ENCODE data around the gene MACROD1. TPM values are rescaled to one million over a fixed set of nuclear protein-coding genes. Genes with fewer than 3 reads are reported as not detected.
A peak's percentile ranks its signal among the peaks of the same experiment; 100 is the strongest.

Gene MACROD1
- total RNA-seq, 4 donors from 2014 or later = 29.2 to 64.6 (median 46.2) TPM

GRCh38 chr11:64040684-64041322 lies 125.1 kb downstream of the MACROD1 start:
- Histone ChIP-seq H3K36me3 (no peaks in the 10 kb centered on the region), H3K4me3 (no peak overlapping the region), H3K9me3 (no peaks in the 10 kb centered on the region), H3K27ac (no peak overlapping the region), H3K4me1 (peaks cover 12% of the 10 kb centered on the region), H3K27me3 (peaks cover 16% of the 10 kb centered on the region)
- DNase-seq (ENCODE audit: low spot score in 2 of 2) = no peak
- WGBS = 68% methylated on average over 14 of the region's 20 CpGs
- TF ChIP-seq EP300 (IDR thresholded peaks at IDR 0.05) (no peak), CTCF (IDR thresholded peaks at IDR 0.05) (no peak), POLR2A (IDR thresholded peaks at IDR 0.05) (no peak), POLR2AphosphoS5 (IDR thresholded peaks at IDR 0.05) (no peak)

GRCh38 chr11:64039012-64039665 lies 126.8 kb downstream of the MACROD1 start:
- Histone ChIP-seq H3K4me3 (no peak overlapping the region), H3K27me3 (peaks cover 28% of the 10 kb centered on the region), H3K27ac (no peak overlapping the region), H3K36me3 (no peaks in the 10 kb centered on the region), H3K4me1 (peaks cover 23% of the 10 kb centered on the region), H3K9me3 (no peaks in the 10 kb centered on the region)
- WGBS = 70% methylated on average over 3 of the region's 16 CpGs
- TF ChIP-seq POLR2A (IDR thresholded peaks at IDR 0.05) (no peak), EP300 (IDR thresholded peaks at IDR 0.05) (no peak), POLR2AphosphoS5 (IDR thresholded peaks at IDR 0.05) (no peak), CTCF (IDR thresholded peaks at IDR 0.05) (no peak)
- DNase-seq (ENCODE audit: low spot score in 2 of 2) = no peak

GRCh38 chr11:64038500-64038899 lies 127.4 kb downstream of the MACROD1 start:
- TF ChIP-seq POLR2AphosphoS5 (IDR thresholded peaks at IDR 0.05) = no peak
- no peak for TF ChIP-seq POLR2A (IDR thresholded peaks at IDR 0.05)
- no peak for TF ChIP-seq CTCF (IDR thresholded peaks at IDR 0.05)
- no peak for TF ChIP-seq EP300 (IDR thresholded peaks at IDR 0.05)
- H3K36me3 ChIP-seq = no peaks in the 10 kb centered on the region
- H3K9me3 ChIP-seq = no peaks in the 10 kb centered on the region
- H3K4me3 ChIP-seq = no peak overlapping the region
- peaks cover 23% of the 10 kb centered on the region for H3K4me1 ChIP-seq
- DNase-seq (ENCODE audit: low spot score in 2 of 2) = no peak
- H3K27me3 ChIP-seq = peaks cover 32% of the 10 kb centered on the region
- 100% methylated on average over 2 of the region's 4 CpGs for WGBS
- no peak overlapping the region for H3K27ac ChIP-seq

- Histone ChIP-seq H3K27ac (no peak overlapping the region), H3K4me1 (peaks cover 23% of the 10 kb centered on the region), H3K27me3 (peaks cover 33% of the 10 kb centered on the region), H3K9me3 (no peaks in the 10 kb centered on the region), H3K4me3 (peak overlapping the region; percentile 53), H3K36me3 (no peaks in the 10 kb centered on the region)
- DNase-seq (ENCODE audit: low spot score in 2 of 2) = no peak
- no peak for TF ChIP-seq CTCF (IDR thresholded peaks at IDR 0.05)
- TF ChIP-seq POLR2AphosphoS5 (IDR thresholded peaks at IDR 0.05) = no peak
- TF ChIP-seq POLR2A (IDR thresholded peaks at IDR 0.05) = no peak
- no peak for TF ChIP-seq EP300 (IDR thresholded peaks at IDR 0.05)
- 34% methylated on average over 11 of the region's 23 CpGs for WGBS
Measured at GRCh38 chr11:64037027-64037634, 128.8 kb downstream of the MACROD1 start.

All from suprapubic skin (tissue), 4 donors.